GM19240 (cell line): ENCODE measurements around the gene E2F4.

ENCODE experiments used
- DNase-seq: peaks from one replicate; pipeline ENCODE4 v3.0.0; 2011; ENCODE audit warnings: low spot score; ENCODE audit not compliant: insufficient read length

Gene E2F4

GRCh38 chr16:67247192-67248072, 55.5 kb downstream of the E2F4 start, which contains the start of gene FHOD1:
TSS of gene FHOD1 (minus strand) at chr16:67247481. CDS start at chr16:67247410, 71 bp downstream.
- DNase-seq, result peak; percentile 97

- DNase-seq, result no peak
Measured at GRCh38 chr16:67248073-67248400, 56.1 kb downstream of the E2F4 start.
